A549 (cell line): ENCODE data around the gene MMS19.

ENCODE experiments used
- CTCF ChIP-seq: fragments of >200 bp; sonication (Bioruptor Twin); formaldehyde crosslinking; IDR thresholded peaks from 3 replicates; pipeline ENCODE4 v1.5.1; 2016
- E2F6 ChIP-seq: IDR thresholded peaks from 2 replicates; pipeline ENCODE4 v1.6.1; 2012; ENCODE audit warnings: low read depth, borderline replicate concordance
- ELK1 ChIP-seq: fragments of 150-350 bp; IDR thresholded peaks from 2 replicates; pipeline ENCODE4 v1.6.1; 2014; ENCODE audit warnings: low read depth, mild to moderate bottlenecking, low read length
- EP300 ChIP-seq, 2 experiments: fragments of >200 bp; sonication (Bioruptor Twin); formaldehyde crosslinking; IDR thresholded peaks; 2 replicates in 1 of 2; 3 replicates in 1 of 2; pipeline ENCODE4 v1.6.1; 2016 to 2017
- POLR2A ChIP-seq: IDR thresholded peaks from 2 replicates; pipeline ENCODE4 v1.6.1; 2012; ENCODE audit warnings: mild to moderate bottlenecking, low read length
- POLR2AphosphoS2 ChIP-seq: conservative IDR thresholded peaks from 2 replicates; pipeline ENCODE4 v1.6.1; 2012; ENCODE audit warnings: low read length, improper control_type of control experiment, inconsistent platforms
- RAD21 ChIP-seq, 2 experiments: fragments of >200 bp in 1 of 2; sonication (Bioruptor Twin) in 1 of 2; formaldehyde crosslinking in 1 of 2; IDR thresholded peaks in 1 of 2; conservative IDR thresholded peaks in 1 of 2; 2 replicates in 1 of 2; 3 replicates in 1 of 2; pipeline ENCODE4 v1.6.1; 2012 to 2018; ENCODE audit warnings: inconsistent platforms in 1 of 2
- REST ChIP-seq: fragments of 200-600 bp; sonication (generic); IDR thresholded peaks from 2 replicates; pipeline ENCODE4 v1.6.1; 2016; ENCODE audit warnings: antibody characterized with exemption, mild to moderate bottlenecking, moderate library complexity
- ZFP36 ChIP-seq: fragments of 450-650 bp; IDR thresholded peaks from 2 replicates; pipeline ENCODE4 v1.6.1; 2014; ENCODE audit warnings: borderline replicate concordance; ENCODE audit not compliant: partially characterized antibody

- no peak for TF ChIP-seq POLR2A
- TF ChIP-seq CTCF: no peak
- TF ChIP-seq RAD21 (conservative IDR thresholded peaks at IDR 0.05 in 1 of 2, IDR thresholded peaks at IDR 0.05 in 1 of 2): no peak
- no peak for TF ChIP-seq EP300 (IDR thresholded peaks at IDR 0.05)
- no peak for TF ChIP-seq ELK1
- TF ChIP-seq ZFP36: no peak
- no peak for TF ChIP-seq REST
- no peak for TF ChIP-seq E2F6
- no peak for TF ChIP-seq POLR2AphosphoS2
These were observed 63.0 kb downstream of the MMS19 start for GRCh38 chr10:97435211-97435610.
